Upper lobe of left lung (tissue), 6 donors: ENCODE measurements around the gene CPSF7. TPM values are rescaled to one million over a fixed set of nuclear protein-coding genes. Genes with fewer than 3 reads are reported as not detected.
"Not testable (repeated sequence)": the region's sequence is repeated elsewhere in the genome, so short reads cannot be mapped to it uniquely, and the experiment has no call there.

Experiments used
- ATAC-seq, 2 donors: fragments of 200-7000 bp; cut with Tn5 transposase; one replicate each; pipeline ENCODE4 v1.9.1; 2022; ENCODE audit warnings: mild to moderate bottlenecking in 2 of 2, moderate library complexity in 2 of 2; ENCODE audit not compliant: low FRiP score in 2 of 2
- DNase-seq, 2 donors: peaks; one replicate each; pipeline ENCODE4 v3.0.0-alpha.2; 2019 to 2020
- H3K27ac ChIP-seq, 4 donors: fragments of 200-600 bp; sonication (generic); one replicate each; pipeline ENCODE4 v1.5.1; 2016 to 2019
- H3K27me3 ChIP-seq, 4 donors: fragments of 200-600 bp; sonication (generic); one replicate each; pipeline ENCODE4 v1.5.1; 2017 to 2019
- H3K36me3 ChIP-seq, 4 donors: fragments of 200-600 bp; sonication (generic); one replicate each; pipeline ENCODE4 v1.5.1; 2016 to 2019
- H3K4me1 ChIP-seq, 4 donors: fragments of 200-600 bp; sonication (generic); one replicate each; pipeline ENCODE4 v1.5.1; 2018 to 2019
- H3K4me3 ChIP-seq, 4 donors: fragments of 200-600 bp; sonication (generic); one replicate each; pipeline ENCODE4 v1.5.1; 2017 to 2019; ENCODE audit warnings: mild to moderate bottlenecking in 2 of 4, moderate library complexity in 1 of 4
- H3K9me3 ChIP-seq, 4 donors: fragments of 200-600 bp; sonication (generic); one replicate each; pipeline ENCODE4 v1.5.1; 2018 to 2019
- CTCF ChIP-seq, 6 experiments: fragments of 450-650 bp in 4 of 6; fragments of 200-600 bp in 2 of 6; sonication (generic) in 2 of 6; IDR thresholded peaks; one replicate each; pipeline ENCODE4 v1.5.1; 2016 to 2019; ENCODE audit warnings: antibody characterized with exemption in 6 of 6
- EP300 ChIP-seq, 4 donors: sonication (generic); formaldehyde crosslinking; IDR thresholded peaks; one replicate each; pipeline ENCODE4 v1.5.1; 2017; ENCODE audit warnings: antibody characterized with exemption in 4 of 4, control low read depth in 2 of 4
- POLR2A ChIP-seq, 4 donors: fragments of 450-650 bp; IDR thresholded peaks; one replicate each; pipeline ENCODE4 v1.5.1; 2016 to 2017; ENCODE audit warnings: antibody characterized with exemption in 4 of 4, mild to moderate bottlenecking in 2 of 4
- POLR2AphosphoS5 ChIP-seq, 2 donors: sonication (generic); formaldehyde crosslinking; IDR thresholded peaks; one replicate each; pipeline ENCODE4 v1.5.1; 2017; ENCODE audit warnings: antibody characterized with exemption in 2 of 2
- WGBS, 2 donors: methylation state at CpG; one replicate each; pipeline ENCODE4 v1.1.5; 2017 to 2018; 5-methylcytosine and 5-hydroxymethylcytosine counted together
- total RNA-seq, 6 donors: library from RNA; depleted of rRNA in 4 of 6; stranded (reverse); fragments of >200 nt in 4 of 6; gene quantifications; one replicate each; pipeline versions ENCODE4 v1.1.0 to v1.2.1, GENCODE V29; 2016 to 2021
- donor health status: DM: no; HTN: no; CAD: no; lungs with moderate emphysema.
- donor health status: DM: no; HTN: yes; CAD: no; lungs with severe emphysema.

CPSF7 gene
- total RNA-seq, 6 donors from 2014 or later = 34.5 to 81.7 (median 57.1) TPM

- ATAC-seq = peak; percentile 19 to 35
- Histone ChIP-seq H3K9me3 (no peaks in the 10 kb centered on the region), H3K36me3 (no peaks in the 10 kb centered on the region), H3K27me3 (no peaks in the 10 kb centered on the region), H3K4me3 (no peak overlapping the region), H3K4me1 (peaks cover 5 to 9% (median 6%) of the 10 kb centered on the region in 4 donors), H3K27ac (no peak overlapping the region)
- TF ChIP-seq POLR2A (IDR thresholded peaks at IDR 0.05) = no peak
- no peak for TF ChIP-seq POLR2AphosphoS5 (IDR thresholded peaks at IDR 0.05)
- TF ChIP-seq CTCF (IDR thresholded peaks at IDR 0.05) = no peak
- TF ChIP-seq EP300 (IDR thresholded peaks at IDR 0.05) = no peak
- no peak for DNase-seq
- WGBS, 2 donors = 85 to 87% methylated on average over 15 of the region's 15 CpGs
Measured at GRCh38 chr11:61384271-61385242, 45.2 kb downstream of the CPSF7 start.

- ATAC-seq, H3K27ac ChIP-seq, DNase-seq, H3K4me3 ChIP-seq, H3K9me3 ChIP-seq, H3K27me3 ChIP-seq, H3K36me3 ChIP-seq: not testable (repeated sequence)
- peaks cover 5 to 11% (median 8%) of the 10 kb centered on the region in 4 donors for H3K4me1 ChIP-seq
- WGBS, 2 donors = 89 to 94% methylated on average over 5 of the region's 5 CpGs
Measured at GRCh38 chr11:61383859-61384258, 45.9 kb downstream of the CPSF7 start.

- H3K36me3 ChIP-seq = peaks cover 0 to 6% (median 0%) of the 10 kb centered on the region in 4 donors
- no peak overlapping the region for H3K27ac ChIP-seq
- DNase-seq (no peak), ATAC-seq (no peak)
- no peak overlapping the region for H3K4me3 ChIP-seq
- 91 to 93% methylated on average over 9 of the region's 9 CpGs for WGBS, 2 donors
- H3K27me3 ChIP-seq = no peaks in the 10 kb centered on the region
- peaks cover 5 to 12% (median 8%) of the 10 kb centered on the region in 4 donors for H3K4me1 ChIP-seq
- TF ChIP-seq EP300 (IDR thresholded peaks at IDR 0.05) (no peak), CTCF (IDR thresholded peaks at IDR 0.05) (no peak), POLR2A (IDR thresholded peaks at IDR 0.05) (no peak), POLR2AphosphoS5 (IDR thresholded peaks at IDR 0.05) (no peak)
- H3K9me3 ChIP-seq = no peaks in the 10 kb centered on the region
Measured at GRCh38 chr11:61380884-61381283, 48.9 kb downstream of the CPSF7 start.

- no peak for TF ChIP-seq EP300 (IDR thresholded peaks at IDR 0.05)
- TF ChIP-seq CTCF (IDR thresholded peaks at IDR 0.05) = no peak
- peak in 1 of 2 donors; percentile 11 for TF ChIP-seq POLR2AphosphoS5 (IDR thresholded peaks at IDR 0.05)
- TF ChIP-seq POLR2A (IDR thresholded peaks at IDR 0.05) = no peak
- Histone ChIP-seq H3K4me1 (peaks cover 0 to 5% (median 2%) of the 10 kb centered on the region in 4 donors), H3K9me3 (no peaks in the 10 kb centered on the region), H3K27me3 (no peaks in the 10 kb centered on the region), H3K27ac (peak overlapping the region; percentile 30 to 57 (median 48)), H3K4me3 (no peak overlapping the region), H3K36me3 (peaks cover 0 to 10% (median 3%) of the 10 kb centered on the region in 4 donors)
- peak; percentile 49 to 97 for ATAC-seq
- WGBS, 2 donors = 88% methylated on average over 4 to 5 of the region's 5 CpGs
- no peak for DNase-seq
Measured at GRCh38 chr11:61378713-61379313, 51.0 kb downstream of the CPSF7 start.

GRCh38 chr11:61377461-61378160, 52.2 kb downstream of the CPSF7 start:
- no peaks in the 10 kb centered on the region for H3K27me3 ChIP-seq

More at GRCh38 chr11:61377461-61378160, 52.2 kb downstream of the CPSF7 start:
- Histone ChIP-seq H3K4me1 (peaks cover 0 to 5% (median 2%) of the 10 kb centered on the region in 4 donors), H3K36me3 (peaks cover 0 to 10% (median 3%) of the 10 kb centered on the region in 4 donors), H3K4me3 (no peak overlapping the region), H3K27ac (no peak overlapping the region), H3K9me3 (no peaks in the 10 kb centered on the region)
- ATAC-seq (no peak), DNase-seq (no peak)
- TF ChIP-seq POLR2AphosphoS5 (IDR thresholded peaks at IDR 0.05) (no peak), CTCF (IDR thresholded peaks at IDR 0.05) (no peak)
- 92 to 93% methylated on average over 6 of the region's 6 CpGs for WGBS, 2 donors
